Duodenal mucosa (tissue), 2 donors: ENCODE data around the gene CADPS2.

ENCODE experiments used
- H3K27ac ChIP-seq: one replicate; pipeline ENCODE4 v1.7.0; 2013; ENCODE audit warnings: low read depth, low read length
- H3K27me3 ChIP-seq, 2 donors: one replicate each; pipeline ENCODE4 v1.7.0; 2013; ENCODE audit warnings: low read length in 2 of 2, control low read depth in 1 of 2; ENCODE audit not compliant: insufficient read depth in 2 of 2, control insufficient read depth in 1 of 2
- H3K36me3 ChIP-seq, 2 donors: one replicate each; pipeline ENCODE4 v1.7.0; 2013; ENCODE audit warnings: low read length in 2 of 2, control low read depth in 1 of 2; ENCODE audit not compliant: insufficient read depth in 2 of 2, control insufficient read depth in 1 of 2
- H3K4me1 ChIP-seq, 2 donors: one replicate each; pipeline ENCODE4 v1.7.0; 2013; ENCODE audit warnings: low read length in 2 of 2, control low read depth in 1 of 2; ENCODE audit not compliant: insufficient read depth in 2 of 2, control insufficient read depth in 1 of 2
- H3K4me3 ChIP-seq, 2 donors: one replicate each; pipeline ENCODE4 v1.7.0; 2013; ENCODE audit warnings: low read length in 2 of 2, low read depth in 1 of 2
- H3K9ac ChIP-seq, 2 donors: one replicate each; pipeline ENCODE4 v1.7.0; 2013; ENCODE audit warnings: low read length in 2 of 2, low read depth in 1 of 2
- H3K9me3 ChIP-seq, 2 donors: one replicate each; pipeline ENCODE4 v1.7.0; 2013; ENCODE audit warnings: low read length in 2 of 2, control low read depth in 1 of 2; ENCODE audit not compliant: control insufficient read depth in 1 of 2

CADPS2 gene

GRCh38 chr7:122632238-122632637 is 254.0 kb downstream of the CADPS2 start:
- no peak overlapping the region for H3K9ac ChIP-seq
- H3K27me3 ChIP-seq: no peaks in the 10 kb centered on the region
- H3K4me3 ChIP-seq: no peak overlapping the region
- no peaks in the 10 kb centered on the region for H3K9me3 ChIP-seq
- H3K4me1 ChIP-seq: peaks cover 0 to 4% of the 10 kb centered on the region in 2 donors
- H3K36me3 ChIP-seq: no peaks in the 10 kb centered on the region
- H3K27ac ChIP-seq: no peak overlapping the region

GRCh38 chr7:122629412-122629953 is 256.8 kb downstream of the CADPS2 start:
- Histone ChIP-seq H3K27me3 (no peaks in the 10 kb centered on the region), H3K36me3 (no peaks in the 10 kb centered on the region), H3K9me3 (no peaks in the 10 kb centered on the region), H3K4me3 (no peak overlapping the region), H3K4me1 (peaks cover 0 to 4% of the 10 kb centered on the region in 2 donors), H3K27ac (no peak overlapping the region), H3K9ac (no peak overlapping the region)

- H3K9me3 ChIP-seq: no peaks in the 10 kb centered on the region
- H3K27ac ChIP-seq: no peak overlapping the region
- H3K4me3 ChIP-seq: no peak overlapping the region
- H3K27me3 ChIP-seq: no peaks in the 10 kb centered on the region
- H3K36me3 ChIP-seq: no peaks in the 10 kb centered on the region
- H3K9ac ChIP-seq: no peak overlapping the region
- H3K4me1 ChIP-seq: peaks cover 0 to 4% of the 10 kb centered on the region in 2 donors
Measured at GRCh38 chr7:122628651-122629411, 257.4 kb downstream of the CADPS2 start.

- H3K9me3 ChIP-seq: no peaks in the 10 kb centered on the region
- H3K4me3 ChIP-seq: no peak overlapping the region
- H3K36me3 ChIP-seq: no peaks in the 10 kb centered on the region
- H3K4me1 ChIP-seq: peaks cover 0 to 4% of the 10 kb centered on the region in 2 donors
- H3K27me3 ChIP-seq: no peaks in the 10 kb centered on the region
- no peak overlapping the region for H3K27ac ChIP-seq
- no peak overlapping the region for H3K9ac ChIP-seq
Measured at GRCh38 chr7:122626785-122627184, 259.5 kb downstream of the CADPS2 start.

GRCh38 chr7:122622682-122623081 is 263.6 kb downstream of the CADPS2 start:
- Histone ChIP-seq H3K36me3 (no peaks in the 10 kb centered on the region), H3K27ac (no peak overlapping the region), H3K4me3 (no peak overlapping the region), H3K27me3 (no peaks in the 10 kb centered on the region), H3K9ac (no peak overlapping the region), H3K9me3 (no peaks in the 10 kb centered on the region), H3K4me1 (no peaks in the 10 kb centered on the region)

- H3K27ac ChIP-seq: no peak overlapping the region
- H3K4me3 ChIP-seq: no peak overlapping the region
- no peaks in the 10 kb centered on the region for H3K27me3 ChIP-seq
- H3K9ac ChIP-seq: no peak overlapping the region
- no peaks in the 10 kb centered on the region for H3K4me1 ChIP-seq
- H3K9me3 ChIP-seq: no peaks in the 10 kb centered on the region
- H3K36me3 ChIP-seq: no peaks in the 10 kb centered on the region
Measured at GRCh38 chr7:122619664-122620063, 266.6 kb downstream of the CADPS2 start.

GRCh38 chr7:122618585-122619189 is 267.6 kb downstream of the CADPS2 start:
- no peak overlapping the region for H3K27ac ChIP-seq
- no peaks in the 10 kb centered on the region for H3K27me3 ChIP-seq
- H3K4me3 ChIP-seq: no peak overlapping the region
- no peaks in the 10 kb centered on the region for H3K9me3 ChIP-seq
- no peaks in the 10 kb centered on the region for H3K4me1 ChIP-seq
- H3K36me3 ChIP-seq: no peaks in the 10 kb centered on the region
- no peak overlapping the region for H3K9ac ChIP-seq

GRCh38 chr7:122616951-122617350 is 269.3 kb downstream of the CADPS2 start:
- Histone ChIP-seq H3K27me3 (no peaks in the 10 kb centered on the region), H3K9me3 (no peaks in the 10 kb centered on the region), H3K9ac (no peak overlapping the region), H3K36me3 (no peaks in the 10 kb centered on the region), H3K4me1 (no peaks in the 10 kb centered on the region), H3K27ac (no peak overlapping the region), H3K4me3 (no peak overlapping the region)

GRCh38 chr7:122605929-122606328 is 280.3 kb downstream of the CADPS2 start:
- Histone ChIP-seq H3K27ac (no peak overlapping the region), H3K4me3 (no peak overlapping the region), H3K36me3 (no peaks in the 10 kb centered on the region), H3K9ac (no peak overlapping the region), H3K27me3 (no peaks in the 10 kb centered on the region), H3K9me3 (no peaks in the 10 kb centered on the region), H3K4me1 (no peaks in the 10 kb centered on the region)

GRCh38 chr7:122604251-122604650 is 282.0 kb downstream of the CADPS2 start:
- Histone ChIP-seq H3K4me1 (no peaks in the 10 kb centered on the region), H3K27me3 (no peaks in the 10 kb centered on the region), H3K27ac (no peak overlapping the region), H3K9me3 (no peaks in the 10 kb centered on the region), H3K36me3 (no peaks in the 10 kb centered on the region), H3K4me3 (no peak overlapping the region), H3K9ac (no peak overlapping the region)
